NAMALWA (cell line): ENCODE measurements around the gene NUP98.
"Not testable (repeated sequence)": the region's sequence is repeated elsewhere in the genome, so short reads cannot be mapped to it uniquely, and the experiment has no call there.

ENCODE experiments used
- DNase-seq: peaks from one replicate; pipeline ENCODE4 v3.0.0-alpha.2; 2015; ENCODE audit warnings: low spot score

NUP98 gene

GRCh38 chr11:3799143-3799542 lies 1.8 kb upstream of the NUP98 start:
- no peak for DNase-seq

GRCh38 chr11:3796801-3797328 lies 489 bp downstream of the NUP98 start:
- peak; percentile 23 for DNase-seq

GRCh38 chr11:3796346-3796745 lies 1.0 kb downstream of the NUP98 start:
- peak; percentile 26 for DNase-seq

- no peak for DNase-seq
These were observed 1.4 kb downstream of the NUP98 start for GRCh38 chr11:3796002-3796311.

GRCh38 chr11:3795131-3796001 lies 2.0 kb downstream of the NUP98 start:
- DNase-seq: no peak

GRCh38 chr11:3794387-3794786 lies 3.0 kb downstream of the NUP98 start:
- DNase-seq: not testable (repeated sequence)

GRCh38 chr11:3786781-3787428 lies 10.4 kb downstream of the NUP98 start:
- DNase-seq: no peak

- DNase-seq: no peak
These were observed 13.7 kb downstream of the NUP98 start for GRCh38 chr11:3783611-3784010.

- no peak for DNase-seq
These were observed 14.4 kb downstream of the NUP98 start for GRCh38 chr11:3782963-3783362.

- no peak for DNase-seq
These were observed 15.9 kb downstream of the NUP98 start for GRCh38 chr11:3781423-3781822.

- DNase-seq: no peak
These were observed 21.5 kb downstream of the NUP98 start for GRCh38 chr11:3775736-3776406.

GRCh38 chr11:3773180-3773579 lies 24.2 kb downstream of the NUP98 start:
- DNase-seq: no peak

- DNase-seq: no peak
These were observed 29.8 kb downstream of the NUP98 start for GRCh38 chr11:3767536-3767935.

- DNase-seq: not testable (repeated sequence)
These were observed 30.5 kb downstream of the NUP98 start for GRCh38 chr11:3766836-3767235.

GRCh38 chr11:3764266-3764665 lies 33.1 kb downstream of the NUP98 start:
- no peak for DNase-seq

- no peak for DNase-seq
These were observed 42.2 kb downstream of the NUP98 start for GRCh38 chr11:3755151-3755550.

GRCh38 chr11:3753110-3753509 lies 44.2 kb downstream of the NUP98 start:
- DNase-seq: no peak

GRCh38 chr11:3747704-3748103 lies 49.6 kb downstream of the NUP98 start:
- DNase-seq: no peak

- no peak for DNase-seq
These were observed 52.2 kb downstream of the NUP98 start for GRCh38 chr11:3745161-3745560.

- no peak for DNase-seq
These were observed 58.6 kb downstream of the NUP98 start for GRCh38 chr11:3738723-3739122.

GRCh38 chr11:3738241-3738640 lies 59.1 kb downstream of the NUP98 start:
- DNase-seq: no peak

GRCh38 chr11:3737386-3737933 lies 59.9 kb downstream of the NUP98 start:
- DNase-seq: no peak

- no peak for DNase-seq
These were observed 60.5 kb downstream of the NUP98 start for GRCh38 chr11:3736816-3737215.
